Activated CD4-positive, alpha-beta T cell treated with anti-CD3 and anti-CD28 coated beads for 24 hours (primary cell): Measurements from ENCODE around the gene ABCD1.
"Not testable (repeated sequence)": the region's sequence is repeated elsewhere in the genome, so short reads cannot be mapped to it uniquely, and the experiment has no call there.

Source experiments
- DNase-seq, 2 donors: peaks; one replicate each; pipeline ENCODE4 v3.0.0-alpha.2; 2020; ENCODE audit warnings: low read depth in 2 of 2

ABCD1 gene

GRCh38 chrX:153694256-153694655 is 30.4 kb upstream of the ABCD1 start:
- not testable (repeated sequence) for DNase-seq

GRCh38 chrX:153694687-153695270 is 29.9 kb upstream of the ABCD1 start:
- no peak for DNase-seq

DNA sequence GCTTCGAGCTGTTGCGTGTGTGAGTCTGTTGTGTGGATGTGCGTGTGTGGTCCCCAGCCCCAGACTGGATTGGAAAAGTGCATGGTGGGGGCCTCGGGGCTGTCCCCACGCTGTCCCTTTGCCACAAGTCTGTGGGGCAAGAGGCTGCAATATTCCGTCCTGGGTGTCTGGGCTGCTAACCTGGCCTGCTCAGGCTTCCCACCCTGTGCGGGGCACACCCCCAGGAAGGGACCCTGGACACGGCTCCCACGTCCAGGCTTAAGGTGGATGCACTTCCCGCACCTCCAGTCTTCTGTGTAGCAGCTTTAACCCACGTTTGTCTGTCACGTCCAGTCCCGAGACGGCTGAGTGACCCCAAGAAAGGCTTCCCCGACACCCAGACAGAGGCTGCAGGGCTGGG is 28.6 kb upstream of the ABCD1 start:
- no peak for DNase-seq

GRCh38 chrX:153696538-153696937 is 28.1 kb upstream of the ABCD1 start:
- not testable (repeated sequence) for DNase-seq

DNA sequence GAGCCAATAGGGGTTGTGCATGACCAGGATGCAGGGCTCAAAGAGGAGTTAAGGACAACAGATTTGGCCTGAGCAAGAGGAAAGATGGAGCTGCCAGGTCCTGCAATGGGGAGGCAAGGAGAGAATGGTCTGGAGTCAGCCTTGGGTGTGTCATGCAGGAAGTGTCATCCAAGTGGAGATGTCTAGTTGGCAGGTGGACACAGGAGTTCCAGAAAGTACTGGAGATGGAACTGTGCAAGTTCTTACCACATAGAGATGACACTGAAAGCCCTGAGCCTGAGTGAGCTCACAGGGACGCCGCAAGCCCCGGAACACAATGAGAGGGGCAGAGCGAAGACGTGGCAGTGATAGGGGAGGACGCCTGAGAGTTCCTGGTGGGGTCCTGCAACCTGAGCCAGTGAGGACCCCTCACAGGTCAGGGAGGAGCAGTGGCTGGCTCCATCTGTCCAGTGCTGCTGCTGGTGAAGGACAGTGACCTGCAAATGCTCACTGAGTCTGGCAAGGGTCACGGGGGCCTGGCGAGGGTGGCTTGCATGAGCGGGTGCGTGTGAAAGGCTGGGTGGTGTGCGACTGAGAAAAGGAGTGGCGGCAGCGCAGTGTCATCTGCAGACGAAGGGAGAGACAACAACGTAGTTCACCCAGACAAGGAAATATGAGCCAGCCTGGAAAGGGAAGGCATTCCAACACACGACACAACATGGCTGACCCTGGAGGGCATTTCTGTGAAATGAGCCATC is 27.5 kb upstream of the ABCD1 start:
- not testable (repeated sequence) for DNase-seq

DNA sequence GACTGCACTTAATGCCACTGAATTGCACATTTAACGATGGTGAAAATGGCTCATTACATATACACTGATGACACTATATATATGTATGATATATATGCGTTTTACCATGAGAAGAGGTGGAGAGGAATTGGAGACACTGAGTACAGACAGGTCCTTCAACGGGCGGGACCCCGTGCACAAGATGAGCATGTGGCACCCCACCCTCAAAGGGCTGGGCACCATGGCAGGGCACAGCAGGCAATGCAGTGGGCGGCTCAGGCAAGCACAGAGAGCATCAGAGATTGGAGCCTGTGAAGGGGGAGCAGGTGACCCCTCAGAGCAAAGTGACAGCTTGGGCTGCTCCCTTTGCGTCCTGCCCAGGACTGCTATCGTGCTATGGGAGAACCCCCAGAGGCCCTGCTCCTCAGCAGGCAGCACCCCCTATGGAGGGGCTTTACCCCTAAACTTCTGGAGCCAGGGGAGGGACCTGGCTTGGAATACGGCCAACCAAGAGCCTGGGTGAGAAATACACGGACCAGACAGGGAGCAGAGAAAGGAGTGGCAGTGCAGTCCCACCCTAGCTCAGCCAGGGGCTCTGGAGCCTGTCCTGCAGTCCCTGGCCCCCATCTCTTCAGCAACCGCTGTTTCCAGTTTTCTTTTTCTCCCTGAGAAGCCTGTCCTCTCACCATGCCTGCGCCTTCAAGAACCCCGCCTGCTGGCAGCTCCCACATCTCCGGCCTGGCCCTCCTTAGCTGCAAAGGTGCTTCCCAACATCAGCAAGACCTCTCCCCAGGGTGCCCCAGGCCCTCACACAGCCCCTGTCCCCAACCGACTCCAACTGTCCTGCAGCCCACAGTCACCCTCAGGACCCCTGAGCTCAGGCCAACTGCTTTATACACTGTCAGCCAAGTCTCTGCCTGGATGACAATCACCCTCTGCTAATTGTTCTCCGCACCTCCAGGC is 26.5 kb upstream of the ABCD1 start:
- DNase-seq, result no peak

DNA sequence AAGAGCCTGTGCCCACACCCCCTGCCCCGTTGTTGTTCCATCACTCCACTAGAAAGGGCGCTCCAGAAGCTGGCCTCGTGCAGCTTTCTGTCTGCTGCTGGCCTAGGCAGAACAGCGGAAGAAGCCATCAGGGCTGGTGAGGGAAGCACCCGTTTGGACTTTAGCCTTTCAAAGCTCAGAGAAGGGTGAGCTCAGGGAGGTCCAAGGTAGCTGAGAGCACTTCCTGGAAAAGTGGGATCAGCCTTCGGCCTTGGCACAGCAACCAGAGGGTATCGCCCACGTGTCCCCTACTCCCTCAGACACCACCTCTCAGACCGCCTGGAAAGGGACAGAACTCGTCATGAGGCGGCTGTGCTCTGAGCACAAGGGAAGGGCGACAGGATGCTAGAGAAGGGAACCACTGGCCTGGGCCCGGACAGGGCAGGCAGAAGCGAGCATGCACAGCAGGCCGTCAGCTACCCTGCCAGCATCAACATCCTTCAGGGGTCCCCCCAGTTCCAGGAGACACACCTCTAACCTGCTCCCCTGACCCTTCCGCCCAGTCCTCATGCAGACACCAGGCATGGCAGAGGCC is 25.4 kb upstream of the ABCD1 start:
- not testable (repeated sequence) for DNase-seq

DNA sequence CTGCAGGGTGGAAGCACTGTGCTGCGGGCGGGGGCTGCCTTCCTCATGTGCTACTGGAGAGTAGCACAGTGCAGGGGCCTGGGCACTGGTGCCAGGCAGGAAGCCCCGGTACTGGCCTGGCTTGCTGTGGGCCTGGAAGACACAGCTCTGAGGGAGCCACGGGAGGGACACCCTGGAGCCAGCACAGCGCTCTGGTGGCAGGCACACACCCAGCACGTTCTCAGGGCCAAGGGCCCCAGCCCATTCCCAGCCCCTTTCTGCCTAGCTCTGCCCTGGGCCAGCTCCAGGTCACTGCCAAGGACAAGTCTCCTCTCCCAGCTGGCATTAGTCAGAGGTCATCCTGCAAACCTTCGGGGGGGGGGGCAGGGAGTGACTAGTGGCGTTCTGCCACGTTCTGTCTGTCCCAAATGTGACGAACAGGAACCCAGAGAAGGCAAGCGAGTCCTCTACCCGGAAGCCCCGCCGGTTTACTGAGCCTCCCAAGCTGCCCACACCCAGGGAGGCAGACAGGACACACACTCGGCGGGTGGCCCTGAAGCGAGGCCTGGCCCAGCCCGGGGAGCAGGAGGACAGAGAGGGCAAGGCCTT is 24.8 kb upstream of the ABCD1 start:
- not testable (repeated sequence) for DNase-seq

DNA sequence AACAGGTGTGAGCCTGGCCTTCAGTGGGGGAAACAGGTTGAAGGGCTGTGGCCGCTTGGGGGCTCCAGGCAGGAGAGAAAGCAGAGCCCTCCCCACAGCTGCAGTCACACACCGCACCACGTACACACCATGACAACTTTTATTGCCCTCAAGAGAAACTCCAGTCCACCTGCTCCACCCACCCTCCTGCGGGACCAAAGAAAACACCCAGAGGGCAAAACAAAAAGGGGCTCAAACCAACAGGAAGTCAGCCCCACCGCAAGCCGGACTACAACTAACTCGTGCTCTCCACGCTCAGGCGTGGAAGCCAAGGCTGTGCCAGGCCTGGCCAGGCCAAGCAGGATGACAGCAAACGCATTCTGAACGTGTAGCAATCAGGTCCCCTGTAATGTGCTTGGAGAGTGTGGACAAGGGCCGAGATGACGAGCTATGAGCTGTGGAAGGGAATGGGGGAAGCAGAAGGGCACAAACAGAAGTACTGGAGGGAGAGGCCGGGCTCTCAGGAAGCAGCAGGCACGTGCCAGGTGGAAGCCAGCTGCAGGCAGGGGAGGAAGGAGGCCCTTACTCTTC is 24.2 kb upstream of the ABCD1 start:
- DNase-seq, result no peak

- DNase-seq, result no peak
Measured at GRCh38 chrX:153700967-153701366, 23.7 kb upstream of the ABCD1 start.

DNA sequence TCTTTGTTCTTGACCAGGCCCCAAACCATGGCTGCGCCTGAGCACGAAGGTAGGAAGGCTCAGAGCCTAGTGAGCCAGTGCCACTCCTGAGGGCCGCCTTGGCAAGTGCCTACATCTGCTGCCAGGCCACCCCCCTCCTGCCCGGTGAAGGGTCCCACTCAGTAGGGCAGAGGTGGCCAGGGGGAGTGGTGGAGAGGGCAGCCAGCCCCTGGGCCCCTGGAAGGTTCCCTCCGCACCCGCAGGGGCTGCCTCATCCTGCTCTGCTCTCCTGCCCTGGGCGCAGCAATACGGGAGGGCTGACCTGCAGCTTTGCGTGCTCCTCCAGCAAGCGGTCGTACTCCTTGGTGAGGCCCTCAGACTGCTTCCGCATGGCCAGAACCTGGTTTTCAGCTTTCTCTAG is 22.9 kb upstream of the ABCD1 start:
- DNase-seq, result no peak

- DNase-seq, result no peak
Measured at GRCh38 chrX:153702336-153703035, 22.2 kb upstream of the ABCD1 start.

DNA sequence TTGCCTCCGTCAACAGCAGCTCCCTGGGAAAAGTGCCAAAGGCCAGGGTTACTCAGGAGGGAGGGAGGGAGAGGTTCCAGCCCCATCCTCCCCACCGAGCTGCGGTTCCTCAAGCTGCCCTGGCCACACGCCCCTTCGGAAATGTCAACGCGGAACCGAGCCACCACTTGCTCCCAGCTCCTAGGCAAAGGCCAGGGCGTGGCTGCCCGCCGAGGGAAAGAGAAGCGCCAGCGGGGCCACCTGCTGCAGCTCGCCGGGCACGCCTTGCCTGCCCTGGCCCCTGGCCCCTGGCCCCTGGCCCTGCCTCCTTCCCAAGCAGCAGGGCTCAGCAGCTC is 21.7 kb upstream of the ABCD1 start:
- no peak for DNase-seq

GRCh38 chrX:153704021-153704526 is 20.6 kb upstream of the ABCD1 start:
- DNase-seq, result no peak

DNA sequence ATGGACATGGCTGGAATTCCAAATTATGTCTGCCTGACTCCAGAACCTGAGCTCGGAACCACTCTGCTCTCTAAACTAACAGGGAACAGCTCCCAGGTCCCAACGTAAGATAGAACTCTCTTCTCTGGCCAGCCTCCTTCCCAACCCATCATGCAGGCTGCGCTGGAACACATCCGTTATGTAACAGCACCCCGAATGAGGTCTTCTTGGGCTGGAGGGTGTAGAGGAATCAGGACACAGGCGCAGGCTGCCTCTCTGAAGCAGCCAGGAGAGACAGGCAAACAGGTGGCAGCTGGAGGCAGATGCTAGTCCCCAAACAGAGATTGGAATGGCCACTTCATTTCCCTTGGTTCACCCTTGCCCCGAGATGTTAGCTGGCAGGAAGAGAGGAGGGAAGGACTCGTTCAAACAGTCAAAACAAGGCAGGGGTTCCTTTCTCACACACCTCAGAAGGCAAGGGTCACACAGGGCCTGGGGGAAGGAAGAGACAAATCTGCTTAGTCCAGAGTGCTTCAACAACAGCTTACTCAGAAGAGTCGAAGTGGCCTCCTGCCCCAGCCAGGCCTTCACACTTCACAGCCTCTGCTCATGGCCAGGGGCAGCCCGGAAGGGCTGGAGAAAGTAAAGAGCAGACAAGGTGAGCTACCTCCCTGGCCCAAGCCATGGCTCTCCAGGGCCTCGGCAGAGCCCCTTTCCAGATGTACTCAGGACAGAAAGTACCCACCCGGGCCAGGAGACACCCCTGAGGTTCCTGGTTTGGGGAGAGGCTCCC is 19.8 kb upstream of the ABCD1 start:
- DNase-seq, result not testable (repeated sequence)

GRCh38 chrX:153705403-153706060 is 19.1 kb upstream of the ABCD1 start:
- DNase-seq, result not testable (repeated sequence)

DNA sequence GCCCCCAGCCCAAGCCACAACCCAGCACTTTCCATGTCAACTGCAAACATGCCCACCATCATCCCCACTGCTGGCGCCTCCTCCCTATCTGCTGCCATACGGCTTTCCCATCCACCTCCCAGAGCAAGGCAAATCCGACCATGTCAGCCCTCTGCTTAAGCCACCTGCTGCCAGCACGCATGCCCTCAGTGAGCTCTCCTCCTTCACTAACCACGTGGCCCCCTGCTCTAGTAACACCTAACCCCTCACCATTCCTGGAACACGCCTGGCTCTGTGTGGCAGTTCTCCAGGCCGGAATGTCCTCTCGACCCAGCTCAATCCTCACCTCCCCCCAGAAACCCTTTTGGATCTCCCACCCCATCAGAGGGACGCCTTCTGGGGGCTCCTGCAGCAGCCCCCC is 17.9 kb upstream of the ABCD1 start:
- DNase-seq, result no peak

DNA sequence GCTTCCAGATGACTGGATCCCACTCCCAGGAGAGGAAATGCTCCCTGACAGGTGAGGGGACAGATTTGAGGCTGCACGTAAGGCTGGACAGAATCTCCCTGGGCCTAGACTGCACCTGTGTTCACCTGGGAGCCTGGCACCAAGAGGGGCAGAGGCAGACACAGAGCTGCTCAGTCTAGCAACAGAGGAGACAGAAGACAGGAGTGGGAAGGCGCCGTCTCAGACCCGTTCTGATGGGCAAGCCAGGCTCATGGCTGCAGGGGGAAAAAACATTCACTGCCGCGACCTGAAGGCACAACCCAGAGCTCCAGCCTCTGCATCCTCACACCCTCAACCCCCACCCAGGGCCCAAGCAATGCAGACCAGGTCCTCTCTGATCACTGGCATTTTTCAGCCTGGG is 17.2 kb upstream of the ABCD1 start:
- no peak for DNase-seq

DNA sequence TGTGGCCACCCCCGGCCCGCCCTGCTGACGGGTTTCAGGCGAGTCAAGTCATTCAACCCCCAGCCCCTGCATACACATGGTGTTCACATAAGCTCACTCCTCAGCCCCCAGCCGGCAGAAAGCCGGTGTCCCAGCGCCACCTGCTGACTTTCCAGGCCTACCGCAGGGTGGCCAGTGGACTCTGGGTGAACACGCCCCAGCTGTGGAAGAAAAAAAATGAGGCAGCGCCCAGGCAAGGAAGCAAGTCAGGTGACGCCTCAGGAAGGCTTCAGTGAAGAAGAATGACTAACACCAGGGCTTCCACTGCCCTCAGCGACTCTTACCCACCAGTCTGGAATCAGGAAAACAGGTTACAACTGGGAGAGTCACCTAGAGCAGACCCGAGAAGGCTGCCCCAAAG is 16.2 kb upstream of the ABCD1 start:
- DNase-seq, result peak in 1 of 2 donors; percentile 29
